ENCODE results near the gene IGSF22. TPM values are rescaled to one million over a fixed set of nuclear protein-coding genes. Genes with fewer than 3 reads are reported as not detected.

IGSF22 gene
- polyA plus RNA-seq, 1 donor from 2014 or later, result 0.68 TPM

DNA sequence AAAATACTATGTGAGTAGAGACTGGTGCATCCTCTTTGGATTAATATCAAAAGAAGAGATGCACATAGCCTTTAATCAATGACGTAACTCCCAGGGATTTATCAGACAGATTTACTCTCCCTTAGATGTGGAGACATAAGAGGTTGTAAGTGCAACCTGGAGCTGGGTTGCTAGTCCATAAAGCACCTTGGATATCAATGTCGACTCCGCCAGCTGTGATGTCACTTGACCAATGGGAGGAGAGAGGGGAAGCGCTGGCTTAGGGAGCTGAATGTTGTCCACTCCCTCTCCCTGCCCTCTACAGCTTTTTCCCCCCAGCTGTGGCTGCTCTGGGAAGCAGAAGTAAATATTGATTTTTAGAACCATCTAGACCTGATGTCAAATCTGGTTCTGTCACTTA is 56.3 kb downstream of the IGSF22 start:
- no peaks in the 10 kb centered on the region for H3K9me3 ChIP-seq (ENCODE audit: low read length)
- H3K79me2 ChIP-seq (replicated peaks; ENCODE audit: insufficient read depth, low read length), result no peaks in the 10 kb centered on the region
- H4K20me1 ChIP-seq (ENCODE audit: insufficient read depth), result no peaks in the 10 kb centered on the region
- H3K27me3 ChIP-seq (ENCODE audit: insufficient read depth, low read depth, low read length), result no peaks in the 10 kb centered on the region
- H2AFZ ChIP-seq (ENCODE audit: low read depth, low read length), result no peak overlapping the region
- H3K9ac ChIP-seq (ENCODE audit: low read length), result no peak overlapping the region
- H3F3A ChIP-seq (ENCODE audit: insufficient read depth, low read length, poor library complexity, severe bottlenecking), result no peaks in the 10 kb centered on the region
- no peaks in the 10 kb centered on the region for H3K9me2 ChIP-seq (ENCODE audit: insufficient read depth, low read length)
- H3K4me3 ChIP-seq (ENCODE audit: low read length), result no peak overlapping the region
- no peak for TF ChIP-seq CTCF (IDR thresholded peaks at IDR 0.05; ENCODE audit: poor library complexity, severe bottlenecking)
- no peak for TF ChIP-seq TAF1 (IDR thresholded peaks at IDR 0.05; ENCODE audit: low read depth)
- TF ChIP-seq SMC3 (conservative IDR thresholded peaks at IDR 0.05; ENCODE audit: poor library complexity), result no peak
- TF ChIP-seq POLR2AphosphoS5 (IDR thresholded peaks at IDR 0.05), result no peak
- no peak for TF ChIP-seq RAD21 (conservative IDR thresholded peaks at IDR 0.05)
- no peak for TF ChIP-seq EP300 (conservative IDR thresholded peaks at IDR 0.05; ENCODE audit: poor library complexity, severe bottlenecking)
- TF ChIP-seq MXI1 (conservative IDR thresholded peaks at IDR 0.05; ENCODE audit: poor library complexity, severe bottlenecking), result no peak
- no peak for TF ChIP-seq REST (IDR thresholded peaks at IDR 0.05; ENCODE audit: borderline replicate concordance)
- no peak for TF ChIP-seq EZH2 (IDR thresholded peaks at IDR 0.05; ENCODE audit: borderline replicate concordance, insufficient read depth, low read length, poor library complexity, severe bottlenecking)
- H3K36me3 ChIP-seq (ENCODE audit: insufficient read depth, low read length), result no peaks in the 10 kb centered on the region
- H3K4me2 ChIP-seq (ENCODE audit: low read length), result no peak overlapping the region
- no peak overlapping the region for H3K27ac ChIP-seq (ENCODE audit: low read length)

DNA sequence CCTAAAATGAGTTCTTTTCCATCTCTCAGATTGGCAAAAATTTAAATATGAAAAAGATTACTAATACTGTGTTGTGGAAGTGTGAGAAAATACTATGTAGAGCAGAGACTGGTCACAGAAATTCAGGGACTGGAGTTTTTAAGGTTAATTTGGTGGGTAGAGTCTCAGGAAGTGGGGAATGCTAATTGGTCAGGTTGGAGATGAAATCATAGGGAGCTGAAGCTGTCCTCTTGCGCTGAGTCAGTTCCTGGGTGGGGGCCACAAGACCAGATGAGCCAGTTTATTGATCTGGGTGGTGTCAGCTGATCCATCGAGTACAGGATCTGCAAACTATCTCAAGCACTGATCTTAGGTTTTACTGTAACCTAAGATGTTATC is 56.8 kb downstream of the IGSF22 start:
- Histone ChIP-seq H3K27me3 (ENCODE audit: insufficient read depth, low read depth, low read length) (no peaks in the 10 kb centered on the region), H3K36me3 (ENCODE audit: insufficient read depth, low read length) (no peaks in the 10 kb centered on the region), H3K9me3 (ENCODE audit: low read length) (no peaks in the 10 kb centered on the region), H3F3A (ENCODE audit: insufficient read depth, low read length, poor library complexity, severe bottlenecking) (no peaks in the 10 kb centered on the region), H2AFZ (ENCODE audit: low read depth, low read length) (no peak overlapping the region), H3K4me3 (ENCODE audit: low read length) (no peak overlapping the region), H4K20me1 (ENCODE audit: insufficient read depth) (no peaks in the 10 kb centered on the region), H3K27ac (ENCODE audit: low read length) (no peak overlapping the region), H3K79me2 (replicated peaks; ENCODE audit: insufficient read depth, low read length) (no peaks in the 10 kb centered on the region), H3K4me2 (ENCODE audit: low read length) (no peak overlapping the region), H3K9ac (ENCODE audit: low read length) (no peak overlapping the region), H3K9me2 (ENCODE audit: insufficient read depth, low read length) (no peaks in the 10 kb centered on the region)
- TF ChIP-seq EZH2 (IDR thresholded peaks at IDR 0.05; ENCODE audit: borderline replicate concordance, insufficient read depth, low read length, poor library complexity, severe bottlenecking) (no peak), SMC3 (conservative IDR thresholded peaks at IDR 0.05; ENCODE audit: poor library complexity) (no peak), RAD21 (conservative IDR thresholded peaks at IDR 0.05) (no peak), EP300 (conservative IDR thresholded peaks at IDR 0.05; ENCODE audit: poor library complexity, severe bottlenecking) (no peak), TAF1 (IDR thresholded peaks at IDR 0.05; ENCODE audit: low read depth) (no peak), MXI1 (conservative IDR thresholded peaks at IDR 0.05; ENCODE audit: poor library complexity, severe bottlenecking) (no peak), CTCF (IDR thresholded peaks at IDR 0.05; ENCODE audit: poor library complexity, severe bottlenecking) (no peak), REST (IDR thresholded peaks at IDR 0.05; ENCODE audit: borderline replicate concordance) (no peak), POLR2AphosphoS5 (IDR thresholded peaks at IDR 0.05) (no peak)
